Endometrial microvascular endothelial cells (primary cell): ENCODE measurements around the gene ARHGAP15. TPM values are rescaled to one million over a fixed set of nuclear protein-coding genes. Genes with fewer than 3 reads are reported as not detected.

Experiments
- in situ Hi-C: cut with HindIII; loops from 2 replicates; pipeline ENCODE4 v1.10.0; 2017; ENCODE audit warnings: low sequenced_read_pairs, low pct_unique_long_range_greater_than_20kb; ENCODE audit errors: inconsistent ontology term
- total RNA-seq: library from RNA; depleted of rRNA; stranded (reverse); fragments of >200 nt; gene quantifications from one replicate; pipeline ENCODE4 v1.2.3, GENCODE V29; 2015; ENCODE audit errors: inconsistent ontology term

Gene ARHGAP15
- total RNA-seq, 1 donor from 2014 or later: not detected

GRCh38 chr2:143140864-143141661 lies 11.8 kb downstream of the ARHGAP15 start:
- in situ Hi-C loops: no loop called here

- in situ Hi-C loops: no loop called here
These were observed 13.4 kb downstream of the ARHGAP15 start for GRCh38 chr2:143142598-143142997.

GRCh38 chr2:143144813-143145455 lies 15.7 kb downstream of the ARHGAP15 start:
- in situ Hi-C loops: no loop called here

GRCh38 chr2:143146366-143146765 lies 17.1 kb downstream of the ARHGAP15 start:
- in situ Hi-C loops: no loop called here

GRCh38 chr2:143146815-143147530 lies 17.8 kb downstream of the ARHGAP15 start:
- in situ Hi-C loops: no loop called here

GRCh38 chr2:143148011-143148410 lies 18.8 kb downstream of the ARHGAP15 start:
- in situ Hi-C loops: no loop called here

GRCh38 chr2:143148757-143149156 lies 19.5 kb downstream of the ARHGAP15 start:
- in situ Hi-C loops: no loop called here

- in situ Hi-C loops: no loop called here
These were observed 21.1 kb downstream of the ARHGAP15 start for GRCh38 chr2:143150287-143150686.

GRCh38 chr2:143151111-143151752 lies 22.0 kb downstream of the ARHGAP15 start:
- in situ Hi-C loops: no loop called here

- in situ Hi-C loops: no loop called here
These were observed 23.0 kb downstream of the ARHGAP15 start for GRCh38 chr2:143152219-143152618.

- in situ Hi-C loops: no loop called here
These were observed 23.4 kb downstream of the ARHGAP15 start for GRCh38 chr2:143152637-143153036.

GRCh38 chr2:143155661-143156060 lies 26.4 kb downstream of the ARHGAP15 start:
- in situ Hi-C loops: no loop called here

- in situ Hi-C loops: no loop called here
These were observed 27.8 kb downstream of the ARHGAP15 start for GRCh38 chr2:143157001-143157400.

- in situ Hi-C loops: no loop called here
These were observed 28.2 kb downstream of the ARHGAP15 start for GRCh38 chr2:143157418-143157817.

GRCh38 chr2:143158098-143158497 lies 28.9 kb downstream of the ARHGAP15 start:
- in situ Hi-C loops: no loop called here

- in situ Hi-C loops: no loop called here
These were observed 29.6 kb downstream of the ARHGAP15 start for GRCh38 chr2:143158551-143159485.

GRCh38 chr2:143159486-143159840 lies 30.2 kb downstream of the ARHGAP15 start:
- in situ Hi-C loops: no loop called here
